AG04449 (cell line): ENCODE measurements around the gene POGLUT3.
A peak's percentile ranks its signal among the peaks of the same experiment; 100 is the strongest.

Experiments used
- CTCF ChIA-PET: fragments of 350-600 bp; formaldehyde crosslinking; extraction: SDS; loops from one replicate; lab custom pipeline; 2021; ENCODE audit warnings: antibody characterized with exemption; lab: Yijun Ruan, JAX
- POLR2A ChIA-PET: fragments of 400-600, 350-600 bp; formaldehyde crosslinking; extraction: SDS; loops from one replicate; lab custom pipeline; 2020; ENCODE audit warnings: antibody characterized with exemption, inconsistent platforms; lab: Yijun Ruan, JAX
- DNase-seq: peaks from one replicate; pipeline ENCODE4 v3.0.0-alpha.2; 2010; ENCODE audit warnings: low read depth, low spot score
- H3K4me3 ChIP-seq: 2 replicates; pipeline ENCODE4 v1.5.1; 2011; ENCODE audit warnings: low read depth, mild to moderate bottlenecking, control low read depth, low read length
- TF ChIP-seq, protein P1 (sequence below): IDR thresholded peaks from one replicate; pipeline ENCODE4 v1.5.1; 2011; ENCODE audit warnings: mild to moderate bottlenecking, moderate library complexity, low read length, control low read depth, inconsistent platforms; ENCODE audit not compliant: insufficient read depth; ENCODE audit errors: missing control alignments

The POGLUT3 gene, protein sequence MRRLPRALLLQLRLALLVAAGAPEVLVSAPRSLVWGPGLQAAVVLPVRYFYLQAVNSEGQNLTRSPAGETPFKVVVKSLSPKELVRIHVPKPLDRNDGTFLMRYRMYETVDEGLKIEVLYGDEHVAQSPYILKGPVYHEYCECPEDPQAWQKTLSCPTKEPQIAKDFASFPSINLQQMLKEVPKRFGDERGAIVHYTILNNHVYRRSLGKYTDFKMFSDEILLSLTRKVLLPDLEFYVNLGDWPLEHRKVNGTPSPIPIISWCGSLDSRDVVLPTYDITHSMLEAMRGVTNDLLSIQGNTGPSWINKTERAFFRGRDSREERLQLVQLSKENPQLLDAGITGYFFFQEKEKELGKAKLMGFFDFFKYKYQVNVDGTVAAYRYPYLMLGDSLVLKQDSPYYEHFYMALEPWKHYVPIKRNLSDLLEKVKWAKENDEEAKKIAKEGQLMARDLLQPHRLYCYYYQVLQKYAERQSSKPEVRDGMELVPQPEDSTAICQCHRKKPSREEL

GRCh38 chr11:108498046-108498815 is at the start of gene POGLUT3:
Gene POGLUT3, minus strand, starts transcription at chr11:108498384. Its CDS starts 18 bp downstream, at chr11:108498366.
- TF ChIP-seq, protein P1, sequence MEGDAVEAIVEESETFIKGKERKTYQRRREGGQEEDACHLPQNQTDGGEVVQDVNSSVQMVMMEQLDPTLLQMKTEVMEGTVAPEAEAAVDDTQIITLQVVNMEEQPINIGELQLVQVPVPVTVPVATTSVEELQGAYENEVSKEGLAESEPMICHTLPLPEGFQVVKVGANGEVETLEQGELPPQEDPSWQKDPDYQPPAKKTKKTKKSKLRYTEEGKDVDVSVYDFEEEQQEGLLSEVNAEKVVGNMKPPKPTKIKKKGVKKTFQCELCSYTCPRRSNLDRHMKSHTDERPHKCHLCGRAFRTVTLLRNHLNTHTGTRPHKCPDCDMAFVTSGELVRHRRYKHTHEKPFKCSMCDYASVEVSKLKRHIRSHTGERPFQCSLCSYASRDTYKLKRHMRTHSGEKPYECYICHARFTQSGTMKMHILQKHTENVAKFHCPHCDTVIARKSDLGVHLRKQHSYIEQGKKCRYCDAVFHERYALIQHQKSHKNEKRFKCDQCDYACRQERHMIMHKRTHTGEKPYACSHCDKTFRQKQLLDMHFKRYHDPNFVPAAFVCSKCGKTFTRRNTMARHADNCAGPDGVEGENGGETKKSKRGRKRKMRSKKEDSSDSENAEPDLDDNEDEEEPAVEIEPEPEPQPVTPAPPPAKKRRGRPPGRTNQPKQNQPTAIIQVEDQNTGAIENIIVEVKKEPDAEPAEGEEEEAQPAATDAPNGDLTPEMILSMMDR, result no peak
- POLR2A ChIA-PET, result no interaction called here
- CTCF ChIA-PET, result no interaction called here
- H3K4me3 ChIP-seq, result peak within 1 kb of the TSS; percentile 65
- no peak for DNase-seq

DNA sequence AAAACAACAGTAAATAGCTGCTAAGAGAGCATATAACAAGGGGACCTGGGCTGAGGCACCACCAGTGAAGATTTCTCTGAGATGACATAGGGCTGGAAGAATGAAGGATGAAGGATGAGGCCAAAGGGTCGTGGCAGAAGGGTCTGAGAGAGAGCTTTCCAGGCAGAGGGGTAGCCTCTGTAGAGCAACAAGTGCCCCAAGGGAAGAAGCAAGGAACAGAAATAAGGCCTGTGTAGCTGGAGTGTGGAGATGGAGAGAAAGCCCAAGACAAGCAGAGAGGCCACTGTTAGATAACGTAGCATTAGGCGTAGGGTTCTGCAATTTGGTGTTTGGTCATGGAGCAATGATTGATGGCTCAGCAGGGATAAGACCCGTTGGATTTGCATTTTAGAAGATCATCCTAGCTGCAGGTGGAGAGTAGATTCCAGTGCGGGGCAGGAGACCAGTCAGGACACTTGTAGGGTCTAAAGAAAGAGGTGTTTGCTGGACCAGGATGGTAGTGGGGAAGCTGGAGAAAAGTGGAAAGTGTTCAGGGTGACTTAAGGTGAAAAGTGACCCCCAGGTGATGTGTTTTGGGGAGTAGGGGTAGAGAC is 47.8 kb upstream of the POGLUT3 start:
- POLR2A ChIA-PET, result no interaction called here
- TF ChIP-seq, protein P1, result no peak
- H3K4me3 ChIP-seq, result no peak overlapping the region
- CTCF ChIA-PET, result interaction anchor here (1.1 kb wide), 1 partner anchor 103 kb away, joined by 3 read pairs; no protein-coding TSS in a partner anchor
- DNase-seq, result no peak

DNA sequence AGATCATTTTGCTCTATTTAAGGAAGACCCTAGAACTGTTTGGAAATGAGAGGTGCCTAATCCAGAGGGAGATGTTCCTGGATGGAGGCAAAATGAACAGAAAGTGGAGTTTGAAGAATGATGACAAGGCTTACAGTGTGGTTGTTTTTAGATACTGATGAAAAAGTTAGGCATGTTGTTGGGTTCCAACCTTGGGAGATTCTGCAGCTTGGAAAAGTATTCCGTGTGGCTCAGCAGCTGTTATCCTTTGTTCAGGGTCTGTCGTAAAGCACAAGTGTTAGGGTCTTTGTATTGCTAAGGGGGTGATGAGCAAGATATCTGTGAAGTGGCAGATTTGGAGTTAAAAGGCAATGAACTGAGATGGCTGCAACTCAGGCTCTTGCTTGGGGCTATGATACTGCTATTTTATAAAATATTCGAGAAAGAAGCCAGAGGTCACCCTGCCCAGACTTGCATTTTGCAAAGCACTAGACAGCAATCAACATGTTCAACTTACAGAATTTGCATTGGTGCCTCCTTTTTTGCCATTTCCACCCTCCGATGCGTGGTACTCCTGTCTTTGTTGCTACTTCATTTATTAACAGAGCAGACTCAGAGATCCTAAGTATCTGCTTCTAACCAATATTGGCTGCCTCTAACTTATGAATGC is 45.3 kb upstream of the POGLUT3 start:
- TF ChIP-seq, protein P1, result no peak
- ChIA-PET CTCF (no interaction called here), POLR2A (no interaction called here)
- H3K4me3 ChIP-seq, result no peak overlapping the region
- DNase-seq, result no peak

GRCh38 chr11:108541531-108541930 is 43.3 kb upstream of the POGLUT3 start:
- POLR2A ChIA-PET, result no interaction called here
- TF ChIP-seq, protein P1, result no peak

GRCh38 chr11:108538502-108538901 is 40.3 kb upstream of the POGLUT3 start:
- CTCF ChIA-PET, result no interaction called here
- TF ChIP-seq, protein P1, result no peak
- no peak overlapping the region for H3K4me3 ChIP-seq
- no peak for DNase-seq
- POLR2A ChIA-PET, result no interaction called here

More at GRCh38 chr11:108541531-108541930, 43.3 kb upstream of the POGLUT3 start:
- H3K4me3 ChIP-seq, result no peak overlapping the region
- no peak for DNase-seq
- CTCF ChIA-PET, result no interaction called here
